NCI-H146 (cell line): Measurements from ENCODE around the gene ESRRA.
"Not testable (repeated sequence)": the region's sequence is repeated elsewhere in the genome, so short reads cannot be mapped to it uniquely, and the experiment has no call there.

Experiments
- DNase-seq: peaks from one replicate; lab custom pipeline; 2025; lab: John Stamatoyannopoulos, UW

ESRRA gene

DNA sequence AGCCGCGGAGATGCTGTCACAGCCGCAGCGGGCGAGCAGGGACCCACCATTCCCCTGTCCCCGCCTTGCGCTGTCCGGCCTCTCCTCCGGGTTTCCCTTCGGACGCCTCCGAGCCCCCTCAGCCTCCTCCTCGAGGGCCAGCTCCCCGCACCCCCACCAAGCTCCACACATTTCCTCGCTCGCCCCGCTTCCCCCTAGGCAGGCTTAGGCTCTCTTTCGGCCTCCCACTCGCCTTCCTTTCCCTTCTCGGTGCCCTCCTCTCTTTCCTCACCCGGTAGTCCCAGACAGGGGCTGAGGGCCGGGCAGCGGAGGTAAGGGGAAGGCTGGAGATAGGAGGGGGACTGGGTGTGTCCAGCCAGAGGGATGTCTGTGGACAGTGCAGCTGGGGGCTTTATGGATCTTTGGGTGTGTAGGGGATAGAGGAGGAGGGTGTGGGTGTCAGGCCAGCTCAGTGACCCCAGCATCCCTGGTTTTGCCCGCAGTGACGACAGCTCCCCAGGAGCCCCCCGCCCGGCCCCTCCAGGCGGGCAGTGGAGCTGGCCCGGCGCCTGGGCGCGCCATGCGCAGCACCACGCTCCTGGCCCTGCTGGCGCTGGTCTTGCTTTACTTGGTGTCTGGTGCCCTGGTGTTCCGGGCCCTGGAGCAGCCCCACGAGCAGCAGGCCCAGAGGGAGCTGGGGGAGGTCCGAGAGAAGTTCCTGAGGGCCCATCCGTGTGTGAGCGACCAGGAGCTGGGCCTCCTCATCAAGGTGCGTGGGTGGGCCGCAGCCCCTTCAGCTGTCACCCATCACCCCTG, 12.7 kb upstream of the ESRRA start:
- DNase-seq = no peak

DNA sequence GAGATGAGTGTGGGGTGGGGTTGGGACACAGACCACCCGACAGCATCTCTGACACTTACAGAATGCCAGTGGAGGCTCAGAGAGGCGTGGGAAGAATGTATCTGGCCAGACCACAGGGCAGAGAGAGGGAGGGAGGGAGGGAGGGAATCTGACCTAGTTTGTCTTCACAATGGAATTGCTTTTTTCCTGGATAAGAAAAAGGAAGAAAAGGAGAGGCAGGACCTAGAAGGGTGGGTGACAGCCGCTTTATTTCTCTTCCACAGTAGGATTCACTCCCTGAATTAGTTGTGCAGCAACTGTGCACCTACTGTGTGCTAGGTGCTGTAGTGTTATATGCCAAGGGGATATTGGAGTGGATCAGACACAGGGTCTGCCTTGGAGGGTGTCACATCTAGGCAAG, 10.6 kb upstream of the ESRRA start:
- DNase-seq = no peak

DNA sequence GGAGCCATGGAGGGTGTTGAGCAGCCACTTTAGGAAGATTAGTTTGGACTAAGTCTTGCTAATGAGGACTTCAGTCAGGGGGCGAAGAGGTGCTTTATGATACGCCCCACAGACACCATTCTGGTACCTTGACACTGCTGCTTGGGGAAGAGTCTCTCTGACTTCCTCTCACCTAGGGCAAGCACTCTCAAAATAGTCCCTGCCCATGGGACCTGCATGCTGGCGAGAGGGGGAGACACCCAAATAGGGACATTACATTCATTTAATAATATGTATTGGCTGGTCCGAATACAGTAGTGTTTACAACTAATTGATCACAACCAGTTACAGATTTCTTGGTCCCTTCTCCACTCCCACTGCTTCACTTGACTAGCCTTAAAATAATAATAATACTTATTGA, 9.6 kb upstream of the ESRRA start:
- DNase-seq = no peak

- DNase-seq = no peak
These were observed 9.1 kb upstream of the ESRRA start for GRCh38 chr11:64296236-64296635.

- DNase-seq = no peak
These were observed 8.3 kb upstream of the ESRRA start for GRCh38 chr11:64296830-64297698.

GRCh38 chr11:64297699-64298358, 7.5 kb upstream of the ESRRA start:
- no peak for DNase-seq

- no peak for DNase-seq
These were observed 6.1 kb upstream of the ESRRA start for GRCh38 chr11:64298966-64299846.

DNA sequence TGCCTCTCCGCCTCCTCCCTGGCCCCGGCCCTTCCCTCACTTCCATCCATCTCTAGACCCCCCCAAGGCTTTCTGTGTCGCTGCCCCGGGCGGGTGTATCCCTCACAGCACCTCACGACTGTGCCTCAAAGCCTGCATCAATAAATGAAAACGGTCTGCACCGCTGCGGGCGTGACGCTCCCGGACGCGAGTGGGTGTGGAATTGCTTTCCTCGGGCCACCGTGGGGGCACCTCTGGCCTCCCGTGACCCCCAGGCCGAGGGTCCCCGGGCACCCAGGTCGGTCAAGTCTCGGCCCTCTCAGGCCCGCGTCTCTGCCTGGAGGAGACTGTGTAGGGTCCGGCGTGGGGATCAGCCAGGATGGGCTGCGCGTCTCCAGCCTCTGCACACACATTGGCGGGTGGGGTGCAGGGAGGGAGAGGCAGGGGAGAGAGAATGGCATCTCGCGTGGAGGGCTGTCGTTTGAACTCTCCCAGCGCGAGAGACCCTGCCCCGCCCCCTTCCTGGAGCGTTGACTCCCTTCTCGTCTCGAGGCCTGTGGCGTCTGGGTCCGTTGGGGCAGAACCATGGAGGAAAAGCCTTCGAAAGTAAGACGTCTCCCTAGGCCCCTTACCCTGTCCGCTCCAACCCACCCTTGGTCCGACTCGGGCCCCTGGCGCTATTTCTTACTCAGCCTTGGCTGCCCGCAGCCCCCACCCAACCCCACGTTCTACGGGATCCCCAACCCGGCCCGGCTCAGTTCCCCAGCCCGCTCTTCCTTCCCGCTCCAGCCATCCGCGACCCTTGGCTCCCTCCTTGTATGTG, 5.3 kb upstream of the ESRRA start, which contains the start of gene CATSPERZ:
Gene CATSPERZ (plus strand): TSS at position 512 of the 802 bp plus-strand sequence. CDS start 53 bp downstream, at position 565.
- DNase-seq = no peak

DNA sequence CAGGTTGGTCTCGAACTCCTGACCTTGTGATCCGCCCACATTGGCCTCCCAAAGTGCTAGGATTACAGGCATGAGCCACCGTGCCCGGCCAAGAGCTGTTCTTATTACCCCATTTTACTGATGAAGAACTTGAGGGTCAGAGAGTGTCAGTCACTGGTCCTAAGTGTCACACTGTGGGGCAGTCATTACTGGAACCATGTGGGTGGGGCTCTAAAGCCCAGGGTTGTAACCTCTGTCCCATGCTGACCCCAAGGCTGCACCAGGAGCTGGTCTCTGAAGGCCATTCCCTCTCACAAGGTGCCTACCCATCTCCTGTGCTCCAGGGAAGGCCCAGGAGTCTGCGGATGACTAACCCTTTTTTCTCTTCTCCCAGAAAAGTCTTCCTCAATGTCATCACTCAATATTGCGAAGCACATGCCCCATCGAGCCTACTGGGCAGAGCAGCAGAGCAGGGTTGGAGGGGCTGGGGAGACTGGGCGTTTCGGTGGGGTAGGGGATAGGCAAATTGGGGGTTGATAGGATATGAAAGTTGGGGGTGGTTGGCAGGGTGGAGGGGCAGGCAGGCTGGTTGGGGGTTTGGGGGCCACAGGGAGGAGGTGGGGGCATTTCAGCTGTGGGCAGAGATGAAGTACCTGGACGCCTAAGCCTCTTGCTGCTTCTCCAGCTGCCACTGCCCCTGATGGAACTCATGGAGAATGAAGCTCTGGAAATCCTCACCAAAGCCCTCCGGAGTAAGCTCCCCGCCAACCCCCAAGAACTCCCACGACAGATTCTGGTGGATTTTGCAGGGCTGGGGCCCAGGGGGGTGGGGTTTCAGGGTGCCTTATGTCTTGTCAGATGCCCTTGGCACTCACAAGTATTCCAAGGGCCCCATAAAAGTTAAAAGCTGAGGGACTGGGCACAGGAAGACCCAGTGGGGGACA, 2.0 kb upstream of the ESRRA start:
- DNase-seq = no peak

- DNase-seq = no peak
These were observed 1.4 kb upstream of the ESRRA start for GRCh38 chr11:64304032-64304315.

DNA sequence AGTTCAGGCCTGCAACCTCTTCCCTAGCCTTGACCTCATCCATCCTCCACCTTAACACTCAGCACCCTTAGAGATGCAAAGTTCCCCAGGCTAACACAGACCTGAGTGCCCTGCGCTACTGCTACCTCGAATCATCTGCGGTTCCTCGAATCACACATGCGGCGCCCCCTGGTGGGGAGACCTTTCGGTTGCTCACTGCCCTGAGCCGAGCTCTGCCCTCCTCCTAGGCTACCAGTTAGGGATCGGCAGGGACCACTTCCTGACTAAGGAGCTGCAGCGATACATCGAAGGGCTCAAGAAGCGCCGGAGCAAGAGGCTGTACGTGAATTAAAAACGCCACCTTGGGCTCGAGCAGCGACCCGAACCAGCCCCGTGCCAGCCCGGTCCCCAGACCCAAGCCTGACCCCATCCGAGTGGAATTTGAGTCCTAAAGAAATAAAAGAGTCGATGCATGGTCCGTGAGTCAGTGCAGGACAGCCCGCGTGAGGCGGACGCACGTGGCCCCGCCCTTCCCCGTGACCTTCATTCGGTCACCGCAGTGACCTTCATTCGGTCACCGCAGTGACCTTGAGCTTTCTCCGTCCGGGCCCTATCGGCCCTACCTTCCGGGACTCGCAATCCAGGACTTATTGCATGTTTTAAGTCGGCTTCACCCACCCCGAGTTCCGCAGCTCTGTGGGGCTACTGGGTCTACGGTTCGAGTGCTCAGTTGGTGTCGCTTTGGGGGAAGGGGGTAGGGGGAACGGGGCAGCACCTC, 830 bp upstream of the ESRRA start:
- peak; percentile 90 for DNase-seq

- peak; percentile 68 for DNase-seq
These were observed 603 bp downstream of the ESRRA start for GRCh38 chr11:64305691-64306562.

GRCh38 chr11:64306563-64306875, 1.2 kb downstream of the ESRRA start:
- DNase-seq = no peak

GRCh38 chr11:64306876-64307622, 1.7 kb downstream of the ESRRA start:
- DNase-seq = no peak

DNA sequence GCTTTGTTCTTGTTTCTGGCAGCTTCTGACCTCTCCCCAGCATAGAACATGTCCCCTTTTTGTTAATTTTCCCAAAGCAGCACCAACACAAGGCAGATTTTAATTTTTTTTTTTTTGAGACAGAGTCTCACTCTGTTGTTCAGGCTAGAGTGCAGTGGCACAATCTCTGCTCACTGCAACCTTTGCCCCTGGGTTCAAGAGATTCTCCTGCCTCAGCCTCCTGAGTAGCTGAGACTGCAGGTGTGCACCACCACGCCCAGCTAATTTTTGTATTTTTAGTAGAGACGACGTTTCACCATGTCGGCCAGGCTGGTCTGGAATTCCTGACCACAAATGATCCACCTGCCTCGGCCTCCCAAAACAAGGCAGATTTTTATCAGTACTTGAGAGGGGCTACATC, 2.5 kb downstream of the ESRRA start:
- not testable (repeated sequence) for DNase-seq

GRCh38 chr11:64312947-64313346, 7.6 kb downstream of the ESRRA start:
- DNase-seq = no peak

DNA sequence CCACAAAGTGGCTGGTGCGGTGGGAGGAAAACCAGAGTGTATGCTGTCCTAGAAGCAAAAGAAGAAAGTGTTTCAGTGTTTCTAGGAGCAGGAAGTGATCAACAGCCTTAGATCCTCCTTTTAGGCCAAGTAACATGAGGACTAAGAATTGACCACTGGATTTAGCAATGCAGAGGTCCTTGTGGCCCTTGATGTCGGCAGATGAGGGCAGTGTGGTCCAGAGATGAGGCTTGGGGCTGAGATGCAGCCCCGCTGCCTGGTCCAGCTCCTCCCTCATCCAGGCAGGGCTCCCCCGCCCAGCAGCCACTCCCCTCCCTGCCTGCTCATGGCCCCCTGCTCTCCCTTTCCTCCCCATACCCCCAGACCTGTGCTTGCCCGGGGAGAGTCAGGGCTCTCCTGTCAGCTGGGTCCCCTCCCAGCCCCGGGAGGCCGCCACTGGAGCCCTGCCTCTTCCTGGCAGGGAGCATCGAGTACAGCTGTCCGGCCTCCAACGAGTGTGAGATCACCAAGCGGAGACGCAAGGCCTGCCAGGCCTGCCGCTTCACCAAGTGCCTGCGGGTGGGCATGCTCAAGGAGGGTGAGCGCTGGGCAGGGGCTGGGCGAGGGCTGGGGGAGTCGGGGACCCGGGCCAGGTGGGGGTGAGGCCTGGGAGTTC, 8.3 kb downstream of the ESRRA start:
- DNase-seq = no peak
